WTC11 (cell line): ENCODE measurements around the gene HBZ. TPM values are rescaled to one million over a fixed set of nuclear protein-coding genes. Genes with fewer than 3 reads are reported as not detected.

Experiments
- ATAC-seq: fragments of 200-7000 bp; cut with Tn5 transposase; 2 replicates; pipeline ENCODE4 v1.10.0; 2021; ENCODE audit warnings: mild to moderate bottlenecking, moderate library complexity
- CTCF ChIA-PET: fragments of 300-600 bp; sonication (Branson Sonifier 250); formaldehyde crosslinking; loops from one replicate; lab custom pipeline; 2021; ENCODE audit warnings: antibody characterized with exemption; lab: Charles Lee
- POLR2A ChIA-PET: fragments of 350-600 bp; sonication (Branson Sonifier 250); formaldehyde crosslinking; loops from one replicate; lab custom pipeline; 2021; ENCODE audit warnings: antibody characterized with exemption; lab: Charles Lee
- DNase-seq: peaks from one replicate; pipeline ENCODE4 v3.0.0; 2021; ENCODE audit warnings: low spot score
- H3K27ac Mint-ChIP-seq: 2 replicates; pipeline ENCODE4 v1.8.0; 2021; ENCODE audit warnings: mixed read lengths
- H3K27me3 Mint-ChIP-seq: 2 replicates; pipeline ENCODE4 v1.8.0; 2021; ENCODE audit warnings: low read depth, mild to moderate bottlenecking, moderate library complexity, mixed read lengths
- H3K36me3 Mint-ChIP-seq: 2 replicates; pipeline ENCODE4 v1.8.0; 2021; ENCODE audit warnings: mixed read lengths
- H3K4me1 Mint-ChIP-seq: 2 replicates; pipeline ENCODE4 v1.8.0; 2022; ENCODE audit warnings: mixed read lengths
- H3K4me3 Mint-ChIP-seq: 2 replicates; pipeline ENCODE4 v1.8.0; 2021; ENCODE audit warnings: mild to moderate bottlenecking, moderate library complexity, mixed read lengths
- H3K9me3 Mint-ChIP-seq: 2 replicates; pipeline ENCODE4 v1.8.0; 2021; ENCODE audit warnings: mixed read lengths
- AFF4 ChIP-seq: sonication (generic); formaldehyde crosslinking; IDR thresholded peaks from 2 replicates; pipeline ENCODE4 v1.8.1; 2023; ENCODE audit warnings: mild to moderate bottlenecking, missing genetic modification reagents, borderline replicate concordance
- ATF2 ChIP-seq: sonication (generic); formaldehyde crosslinking; IDR thresholded peaks from 2 replicates; pipeline ENCODE4 v1.8.1; 2022; ENCODE audit warnings: low read depth, missing genetic modification reagents, borderline replicate concordance
- ATF3 ChIP-seq: sonication (generic); formaldehyde crosslinking; conservative IDR thresholded peaks from 2 replicates; pipeline ENCODE4 v1.8.1; 2022; ENCODE audit warnings: mild to moderate bottlenecking, missing genetic modification reagents
- ATF6 ChIP-seq: sonication (generic); formaldehyde crosslinking; IDR thresholded peaks from 2 replicates; pipeline ENCODE4 v1.8.1; 2023; ENCODE audit warnings: mild to moderate bottlenecking, missing genetic modification reagents
- CREB1 ChIP-seq: sonication (generic); formaldehyde crosslinking; IDR thresholded peaks from 2 replicates; pipeline ENCODE4 v1.8.0; 2023; ENCODE audit warnings: mild to moderate bottlenecking, missing genetic modification reagents
- E2F4 ChIP-seq: sonication (generic); formaldehyde crosslinking; IDR thresholded peaks from 2 replicates; pipeline ENCODE4 v1.8.1; 2022; ENCODE audit warnings: low read depth, mild to moderate bottlenecking, moderate library complexity, missing genetic modification reagents, borderline replicate concordance
- FOXP4 ChIP-seq: sonication (generic); formaldehyde crosslinking; IDR thresholded peaks from 2 replicates; pipeline ENCODE4 v1.8.0; 2022; ENCODE audit warnings: mild to moderate bottlenecking, missing genetic modification reagents
- GTF2I ChIP-seq: fragments of 250-450 bp; sonication (Bioruptor Pico); conservative IDR thresholded peaks from 2 replicates; pipeline ENCODE4 v1.4.0; 2021; ENCODE audit warnings: mild to moderate bottlenecking
- IRF1 ChIP-seq: sonication (generic); formaldehyde crosslinking; IDR thresholded peaks from 2 replicates; pipeline ENCODE4 v1.8.0; 2023; ENCODE audit warnings: missing genetic modification reagents
- JUN ChIP-seq: sonication (generic); formaldehyde crosslinking; IDR thresholded peaks from 2 replicates; pipeline ENCODE4 v1.8.0; 2023; ENCODE audit warnings: mild to moderate bottlenecking, missing genetic modification reagents
- OVOL2 ChIP-seq: fragments of 250-450 bp; sonication (Bioruptor Pico); IDR thresholded peaks from 2 replicates; pipeline ENCODE4 v1.9.0; 2021; ENCODE audit warnings: mild to moderate bottlenecking, borderline replicate concordance
- SMAD4 ChIP-seq: sonication (generic); formaldehyde crosslinking; IDR thresholded peaks from 2 replicates; pipeline ENCODE4 v1.8.0; 2022; ENCODE audit warnings: mild to moderate bottlenecking, missing genetic modification reagents
- STAT6 ChIP-seq: sonication (generic); formaldehyde crosslinking; conservative IDR thresholded peaks from 2 replicates; pipeline ENCODE4 v1.8.1; 2023; ENCODE audit warnings: mild to moderate bottlenecking, low read depth, missing genetic modification reagents, moderate library complexity
- TEAD4 ChIP-seq: sonication (generic); formaldehyde crosslinking; IDR thresholded peaks from 2 replicates; pipeline ENCODE4 v1.8.0; 2022; ENCODE audit warnings: mild to moderate bottlenecking, missing genetic modification reagents
- USF2 ChIP-seq: sonication (generic); formaldehyde crosslinking; IDR thresholded peaks from 2 replicates; pipeline ENCODE4 v1.8.1; 2023; ENCODE audit warnings: mild to moderate bottlenecking, missing genetic modification reagents, moderate library complexity
- ZBTB43 ChIP-seq: sonication (generic); formaldehyde crosslinking; IDR thresholded peaks from 2 replicates; pipeline ENCODE4 v1.8.1; 2023; ENCODE audit warnings: mild to moderate bottlenecking, missing genetic modification reagents
- ZNF121 ChIP-seq: sonication (generic); formaldehyde crosslinking; IDR thresholded peaks from 2 replicates; pipeline ENCODE4 v1.8.0; 2023; ENCODE audit warnings: missing genetic modification reagents
- ZNF219 ChIP-seq: sonication (generic); formaldehyde crosslinking; IDR thresholded peaks from 2 replicates; pipeline ENCODE4 v1.8.0; 2023; ENCODE audit warnings: missing genetic modification reagents, mild to moderate bottlenecking, borderline replicate concordance
- ZNF317 ChIP-seq: sonication (generic); formaldehyde crosslinking; IDR thresholded peaks from 2 replicates; pipeline ENCODE4 v1.8.1; 2023; ENCODE audit warnings: low read depth, mild to moderate bottlenecking, moderate library complexity, missing genetic modification reagents, borderline replicate concordance
- total RNA-seq: library from RNA; stranded (reverse); gene quantifications from 3 replicates; pipeline ENCODE4 v1.2.3, GENCODE V29; 2021

HBZ gene
- total RNA-seq, 1 experiment from 2014 or later, result 0.52 TPM

- H3K4me3 Mint-ChIP-seq, result no peak overlapping the region
Observed at GRCh38 chr16:170788-171187, 18.3 kb downstream of the HBZ start.

More at GRCh38 chr16:170788-171187, 18.3 kb downstream of the HBZ start:
- H3K9me3 Mint-ChIP-seq, result no peaks in the 10 kb centered on the region
- ATAC-seq (no peak), DNase-seq (no peak)
- TF ChIP-seq IRF1 (CRISPR knock-in tag) (no peak), ZBTB43 (CRISPR knock-in tag) (no peak), ATF2 (no peak), ATF3 (CRISPR knock-in tag) (no peak), SMAD4 (CRISPR knock-in tag) (no peak), GTF2I (CRISPR knock-in tag) (no peak), ZNF219 (CRISPR knock-in tag) (no peak), JUN (no peak), ATF6 (CRISPR knock-in tag) (no peak), FOXP4 (CRISPR knock-in tag) (no peak), ZNF121 (CRISPR knock-in tag) (no peak), ZNF317 (CRISPR knock-in tag) (no peak), E2F4 (CRISPR knock-in tag) (no peak), TEAD4 (no peak), AFF4 (CRISPR knock-in tag) (no peak), CREB1 (CRISPR knock-in tag) (no peak), USF2 (CRISPR knock-in tag) (no peak), STAT6 (CRISPR knock-in tag) (no peak), OVOL2 (CRISPR knock-in tag) (no peak)
- H3K36me3 Mint-ChIP-seq, result no peaks in the 10 kb centered on the region
- H3K4me1 Mint-ChIP-seq, result peaks cover 39% of the 10 kb centered on the region
- POLR2A ChIA-PET, result no interaction called here
- CTCF ChIA-PET, result interaction anchor here (1.0 to 1.3 kb wide), 3 partner anchors 64 to 105 kb away, joined by 3 to 5 read pairs (median 3); no protein-coding TSS in a partner anchor
- peaks cover 93% of the 10 kb centered on the region for H3K27me3 Mint-ChIP-seq
- no peak overlapping the region for H3K27ac Mint-ChIP-seq
